ENCODE measurements around the gene HAAO. TPM values are rescaled to one million over a fixed set of nuclear protein-coding genes. Genes with fewer than 3 reads are reported as not detected.

HAAO gene
- total and polyA plus RNA-seq, 12 donors, result 2.7 to 30.1 (median 12.6) TPM

GRCh38 chr2:42769583-42770287 is 22.6 kb downstream of the HAAO start:
- Histone ChIP-seq H3K27ac (no peak overlapping the region), H3K4me3 (no peak overlapping the region), H3K9me3 (replicated peaks in 1 of 3) (no peaks in the 10 kb centered on the region), H3K36me3 (replicated peaks in 1 of 2) (no peaks in the 10 kb centered on the region), H3K27me3 (no peaks in the 10 kb centered on the region), H3K4me1 (replicated peaks in 1 of 2) (no peaks in the 10 kb centered on the region)
- TF ChIP-seq POLR2A (IDR thresholded peaks at IDR 0.05), result no peak
- no peak for TF ChIP-seq CTCF (IDR thresholded peaks at IDR 0.05)
- intact Hi-C loops (cut with DNase I), result no loop called here
- 94 to 96% (median 95%) methylated on average over 6 to 10 of the region's 10 CpGs for WGBS, 4 donors
- DNase-seq, result peak in 1 of 7 donors; percentile 45

- no peak for TF ChIP-seq CTCF (IDR thresholded peaks at IDR 0.05)
- no peak overlapping the region for H3K4me3 ChIP-seq
- H3K9me3 ChIP-seq (replicated peaks in 1 of 3), result no peaks in the 10 kb centered on the region
- DNase-seq, result no peak
- H3K27me3 ChIP-seq, result no peaks in the 10 kb centered on the region
- no peaks in the 10 kb centered on the region for H3K36me3 ChIP-seq (replicated peaks in 1 of 2)
- intact Hi-C loops (cut with DNase I), result no loop called here
- no peak overlapping the region for H3K27ac ChIP-seq
- 60 to 95% (median 63%) methylated on average over 2 to 3 of the region's 3 CpGs for WGBS, 4 donors
- no peaks in the 10 kb centered on the region for H3K4me1 ChIP-seq (replicated peaks in 1 of 2)
Observed at GRCh38 chr2:42768706-42769256, 23.6 kb downstream of the HAAO start.

GRCh38 chr2:42767899-42768705 is 24.3 kb downstream of the HAAO start:
- WGBS, 4 donors, result 73 to 87% (median 86%) methylated on average over 3 to 14 of the region's 14 CpGs
- Histone ChIP-seq H3K27me3 (no peaks in the 10 kb centered on the region), H3K4me3 (no peak overlapping the region), H3K27ac (no peak overlapping the region), H3K9me3 (replicated peaks in 1 of 3) (no peaks in the 10 kb centered on the region), H3K4me1 (replicated peaks in 1 of 2) (no peaks in the 10 kb centered on the region), H3K36me3 (replicated peaks in 1 of 2) (no peaks in the 10 kb centered on the region)
- TF ChIP-seq POLR2A (IDR thresholded peaks at IDR 0.05), result no peak
- TF ChIP-seq CTCF (IDR thresholded peaks at IDR 0.05), result no peak
- intact Hi-C loops (cut with DNase I), result no loop called here
- DNase-seq, result no peak

GRCh38 chr2:42767080-42767898 is 25.1 kb downstream of the HAAO start:
- peak in 1 of 7 donors; percentile 42 for DNase-seq

More at GRCh38 chr2:42767080-42767898, 25.1 kb downstream of the HAAO start:
- no peaks in the 10 kb centered on the region for H3K9me3 ChIP-seq (replicated peaks in 1 of 3)
- H3K36me3 ChIP-seq (replicated peaks in 1 of 2), result no peaks in the 10 kb centered on the region
- no peaks in the 10 kb centered on the region for H3K27me3 ChIP-seq
- no peak overlapping the region for H3K4me3 ChIP-seq
- TF ChIP-seq POLR2A (IDR thresholded peaks at IDR 0.05) (no peak), CTCF (IDR thresholded peaks at IDR 0.05) (no peak)
- H3K27ac ChIP-seq, result no peak overlapping the region
- WGBS, 4 donors, result 90 to 93% (median 92%) methylated on average over 8 to 16 of the region's 16 CpGs
- intact Hi-C loops (cut with DNase I), result no loop called here
- no peaks in the 10 kb centered on the region for H3K4me1 ChIP-seq (replicated peaks in 1 of 2)
